C4-2B (cell line): ENCODE measurements around the gene ZNF747.

Experiments used
- ZFX ChIP-seq: fragments of 450-650 bp; IDR thresholded peaks from 2 replicates; pipeline ENCODE4 v1.6.1; 2017
- TF ChIP-seq, protein P1 (sequence below): fragments of 450-650 bp; conservative IDR thresholded peaks from 2 replicates; pipeline ENCODE4 v1.5.1; 2017; ENCODE audit warnings: mild to moderate bottlenecking

DNA sequence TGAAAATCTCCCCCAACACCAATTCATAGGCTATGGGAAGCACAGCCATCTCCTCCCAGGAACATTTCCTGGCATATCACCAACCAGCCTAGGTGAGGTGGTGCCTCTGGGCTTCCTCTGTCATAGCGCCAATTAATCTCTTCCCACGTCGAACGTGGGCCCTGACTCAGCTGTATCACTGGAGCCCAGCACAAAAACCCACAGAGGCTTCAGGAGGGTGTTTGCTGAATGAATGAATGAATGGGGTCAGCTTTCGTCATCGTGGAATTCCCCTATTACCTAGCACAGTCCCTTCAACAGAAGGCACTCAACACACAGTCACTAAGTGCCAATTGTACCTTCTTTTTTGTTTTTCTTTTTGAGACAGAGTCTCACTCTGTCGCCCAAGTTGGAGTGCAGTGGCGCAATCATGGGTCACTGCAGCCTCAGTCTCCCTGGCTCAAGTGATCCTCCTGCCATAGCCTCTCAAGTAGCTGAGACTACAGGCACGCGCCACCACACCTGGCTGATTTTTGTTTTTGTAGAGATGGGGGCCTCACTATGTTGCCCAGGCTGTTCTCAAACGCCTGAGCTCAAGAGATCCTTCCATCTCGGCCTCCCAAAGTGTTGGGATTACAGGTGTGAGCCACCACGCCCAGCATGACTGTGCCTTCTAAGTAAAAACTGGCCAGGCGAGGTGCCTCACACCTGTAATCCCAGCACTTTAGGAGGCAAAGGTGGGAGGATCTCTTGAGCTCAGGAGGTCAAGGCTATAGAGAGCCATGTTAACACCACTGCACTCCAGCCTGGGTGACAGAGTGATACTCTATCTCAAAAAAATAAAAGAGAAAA lies 32.7 kb upstream of the ZNF747 start:
- TF ChIP-seq, protein P1, sequence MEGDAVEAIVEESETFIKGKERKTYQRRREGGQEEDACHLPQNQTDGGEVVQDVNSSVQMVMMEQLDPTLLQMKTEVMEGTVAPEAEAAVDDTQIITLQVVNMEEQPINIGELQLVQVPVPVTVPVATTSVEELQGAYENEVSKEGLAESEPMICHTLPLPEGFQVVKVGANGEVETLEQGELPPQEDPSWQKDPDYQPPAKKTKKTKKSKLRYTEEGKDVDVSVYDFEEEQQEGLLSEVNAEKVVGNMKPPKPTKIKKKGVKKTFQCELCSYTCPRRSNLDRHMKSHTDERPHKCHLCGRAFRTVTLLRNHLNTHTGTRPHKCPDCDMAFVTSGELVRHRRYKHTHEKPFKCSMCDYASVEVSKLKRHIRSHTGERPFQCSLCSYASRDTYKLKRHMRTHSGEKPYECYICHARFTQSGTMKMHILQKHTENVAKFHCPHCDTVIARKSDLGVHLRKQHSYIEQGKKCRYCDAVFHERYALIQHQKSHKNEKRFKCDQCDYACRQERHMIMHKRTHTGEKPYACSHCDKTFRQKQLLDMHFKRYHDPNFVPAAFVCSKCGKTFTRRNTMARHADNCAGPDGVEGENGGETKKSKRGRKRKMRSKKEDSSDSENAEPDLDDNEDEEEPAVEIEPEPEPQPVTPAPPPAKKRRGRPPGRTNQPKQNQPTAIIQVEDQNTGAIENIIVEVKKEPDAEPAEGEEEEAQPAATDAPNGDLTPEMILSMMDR: no peak
- no peak for TF ChIP-seq ZFX
